Parathyroid adenoma (tissue), 2 donors: ENCODE results near the gene ZNF33B.
A peak's percentile ranks its signal among the peaks of the same experiment; 100 is the strongest.

ENCODE experiments used
- H2AFZ ChIP-seq: fragments of 300-600 bp; sonication (generic); one replicate; pipeline ENCODE4 v1.7.0; 2017; ENCODE audit warnings: antibody characterized with exemption, mild to moderate bottlenecking
- H3K27ac ChIP-seq: fragments of 300-600 bp; sonication (generic); one replicate; pipeline ENCODE4 v1.7.0; 2017
- H3K27me3 ChIP-seq: fragments of 300-600 bp; sonication (generic); one replicate; pipeline ENCODE4 v1.7.0; 2017; ENCODE audit warnings: low read length; ENCODE audit not compliant: control insufficient read depth, insufficient read depth
- H3K36me3 ChIP-seq: fragments of 300-600 bp; sonication (generic); one replicate; pipeline ENCODE4 v1.7.0; 2017; ENCODE audit warnings: low read length; ENCODE audit not compliant: control insufficient read depth, insufficient read depth
- H3K4me1 ChIP-seq: fragments of 300-600 bp; sonication (generic); one replicate; pipeline ENCODE4 v1.7.0; 2017; ENCODE audit warnings: control low read depth
- H3K4me2 ChIP-seq: fragments of 300-600 bp; sonication (generic); one replicate; pipeline ENCODE4 v1.7.0; 2017; ENCODE audit warnings: low read length
- H3K4me3 ChIP-seq: fragments of 300-600 bp; sonication (generic); one replicate; pipeline ENCODE4 v1.7.0; 2017; ENCODE audit warnings: low read depth, low read length
- H3K79me2 ChIP-seq: fragments of 300-600 bp; sonication (generic); one replicate; pipeline ENCODE4 v1.7.0; 2017; ENCODE audit warnings: control low read depth
- H3K9ac ChIP-seq: fragments of 300-600 bp; sonication (generic); one replicate; pipeline ENCODE4 v1.7.0; 2017; ENCODE audit warnings: mild to moderate bottlenecking
- H3K9me3 ChIP-seq: fragments of 300-600 bp; sonication (generic); one replicate; pipeline ENCODE4 v1.7.0; 2017; ENCODE audit warnings: low read length; ENCODE audit not compliant: control insufficient read depth
- CTCF ChIP-seq: fragments of 300-600 bp; sonication (generic); IDR thresholded peaks from one replicate; pipeline ENCODE4 v1.7.0; 2017; ENCODE audit warnings: antibody characterized with exemption, mild to moderate bottlenecking
- donor health status: primary hyperparathyroidism.

ZNF33B gene

GRCh38 chr10:42552188-42553063 lies 85.9 kb downstream of the ZNF33B start:
- peaks cover 5% of the 10 kb centered on the region for H3K79me2 ChIP-seq
- H3K36me3 ChIP-seq: no peaks in the 10 kb centered on the region
- no peaks in the 10 kb centered on the region for H3K27me3 ChIP-seq
- no peak for TF ChIP-seq CTCF
- peak overlapping the region; percentile 96 for H2AFZ ChIP-seq
- H3K27ac ChIP-seq: peak overlapping the region; percentile 36
- no peaks in the 10 kb centered on the region for H3K9me3 ChIP-seq
- peak overlapping the region; percentile 93 for H3K4me2 ChIP-seq
- H3K4me3 ChIP-seq: peak overlapping the region; percentile 66
- H3K9ac ChIP-seq: no peak overlapping the region
- H3K4me1 ChIP-seq: peaks cover 12% of the 10 kb centered on the region

- no peak for TF ChIP-seq CTCF
- Histone ChIP-seq H3K36me3 (no peaks in the 10 kb centered on the region), H3K27me3 (no peaks in the 10 kb centered on the region), H2AFZ (peak overlapping the region; percentile 96), H3K9me3 (no peaks in the 10 kb centered on the region), H3K4me2 (peak overlapping the region; percentile 63), H3K4me3 (peak overlapping the region; percentile 66), H3K27ac (no peak overlapping the region), H3K9ac (no peak overlapping the region), H3K79me2 (peaks cover 5% of the 10 kb centered on the region), H3K4me1 (peaks cover 10% of the 10 kb centered on the region)
Observed at GRCh38 chr10:42551582-42552187, 86.7 kb downstream of the ZNF33B start.

- Histone ChIP-seq H3K9me3 (no peaks in the 10 kb centered on the region), H3K9ac (no peak overlapping the region), H3K4me3 (no peak overlapping the region), H3K36me3 (no peaks in the 10 kb centered on the region), H3K4me2 (no peak overlapping the region), H3K27me3 (no peaks in the 10 kb centered on the region), H3K27ac (no peak overlapping the region), H2AFZ (no peak overlapping the region), H3K79me2 (peaks cover 5% of the 10 kb centered on the region), H3K4me1 (peaks cover 10% of the 10 kb centered on the region)
- TF ChIP-seq CTCF: no peak
Observed at GRCh38 chr10:42549851-42550250, 88.5 kb downstream of the ZNF33B start.

- peaks cover 10% of the 10 kb centered on the region for H3K4me1 ChIP-seq
- H3K79me2 ChIP-seq: peaks cover 5% of the 10 kb centered on the region
- TF ChIP-seq CTCF: no peak
- no peaks in the 10 kb centered on the region for H3K9me3 ChIP-seq
- no peak overlapping the region for H3K27ac ChIP-seq
- no peak overlapping the region for H3K4me2 ChIP-seq
- no peak overlapping the region for H3K4me3 ChIP-seq
- H3K36me3 ChIP-seq: no peaks in the 10 kb centered on the region
- H3K9ac ChIP-seq: no peak overlapping the region
- H2AFZ ChIP-seq: no peak overlapping the region
- no peaks in the 10 kb centered on the region for H3K27me3 ChIP-seq
Observed at GRCh38 chr10:42548254-42548653, 90.1 kb downstream of the ZNF33B start.
